ENCODE measurements around the gene ROBO1.

DNA sequence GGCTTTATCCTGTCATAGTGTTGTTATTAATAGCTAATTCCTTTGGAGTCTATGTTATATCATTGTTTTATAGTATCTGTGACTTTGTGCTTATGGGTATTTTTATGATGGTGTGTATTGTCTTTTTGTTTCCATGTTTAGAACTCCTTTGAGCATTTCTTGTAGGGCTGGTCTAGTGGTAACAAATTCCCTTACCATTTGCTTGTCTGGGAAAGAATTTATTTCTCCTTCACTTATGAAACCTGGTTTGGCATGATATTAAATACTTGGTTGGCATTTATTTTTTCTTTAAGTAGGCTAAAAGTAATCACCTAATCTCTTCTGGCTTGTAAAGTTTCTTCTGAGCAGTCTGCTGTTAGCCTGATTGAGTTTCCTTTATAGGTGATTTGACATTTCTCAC, 47.7 kb upstream of the ROBO1 start:
- TF ChIP-seq CTCF (IDR thresholded peaks at IDR 0.05) (no peak), POLR2A (IDR thresholded peaks at IDR 0.05) (no peak)
